ENCODE data around the gene HBEGF. TPM values are rescaled to one million over a fixed set of nuclear protein-coding genes. Genes with fewer than 3 reads are reported as not detected.

HBEGF gene
- total RNA-seq, 2 donors from 2014 or later = 1.4 to 2.1 TPM

GRCh38 chr5:140342896-140343295, 3.5 kb downstream of the HBEGF start:
- 60 to 74% methylated on average over 1 of the region's 1 CpG for WGBS, 2 experiments (ENCODE audit: insufficient coverage in 1 of 2, insufficient read length in 1 of 2)
- Mint-ChIP-seq H3K4me1 (peaks cover 11% of the 10 kb centered on the region), H3K27me3 (ENCODE audit: insufficient read depth) (peaks cover 12% of the 10 kb centered on the region), H3K9me3 (no peaks in the 10 kb centered on the region), H3K27ac (no peak overlapping the region), H3K4me3 (no peak overlapping the region), H3K36me3 (ENCODE audit: low read depth) (no peaks in the 10 kb centered on the region)
- no peaks in the 10 kb centered on the region for H3K9me3 ChIP-seq (ENCODE audit: control insufficient read depth, low read length)
- DNase-seq = no peak
- peaks cover 12% of the 10 kb centered on the region for H3K27me3 ChIP-seq (ENCODE audit: control insufficient read depth, insufficient read depth, low read length, poor library complexity, severe bottlenecking)
- no peak overlapping the region for H3K4me3 ChIP-seq (ENCODE audit: low read length)
- H3K4me1 ChIP-seq (ENCODE audit: control insufficient read depth, insufficient read depth, low read length) = no peaks in the 10 kb centered on the region
- no peak for TF ChIP-seq CTCF (conservative IDR thresholded peaks at IDR 0.05)
- H3K36me3 ChIP-seq (ENCODE audit: control insufficient read depth, insufficient read depth, low read length) = peaks cover 3% of the 10 kb centered on the region
- no peak overlapping the region for H3K9ac ChIP-seq (ENCODE audit: extremely low read depth, low read length, poor library complexity, severe bottlenecking)
- no peak overlapping the region for H3K27ac ChIP-seq (ENCODE audit: low read depth, low read length)

- Histone ChIP-seq H3K36me3 (ENCODE audit: control insufficient read depth, insufficient read depth, low read length) (peaks cover 3% of the 10 kb centered on the region), H3K4me1 (ENCODE audit: control insufficient read depth, insufficient read depth, low read length) (no peaks in the 10 kb centered on the region), H3K4me3 (ENCODE audit: low read length) (no peak overlapping the region), H3K9ac (ENCODE audit: extremely low read depth, low read length, poor library complexity, severe bottlenecking) (no peak overlapping the region), H3K27me3 (ENCODE audit: control insufficient read depth, insufficient read depth, low read length, poor library complexity, severe bottlenecking) (peaks cover 12% of the 10 kb centered on the region), H3K27ac (ENCODE audit: low read depth, low read length) (no peak overlapping the region), H3K9me3 (ENCODE audit: control insufficient read depth, low read length) (no peaks in the 10 kb centered on the region)
- no peak overlapping the region for H3K4me3 Mint-ChIP-seq
- no peak for DNase-seq
- H3K9me3 Mint-ChIP-seq = no peaks in the 10 kb centered on the region
- peaks cover 12% of the 10 kb centered on the region for H3K27me3 Mint-ChIP-seq (ENCODE audit: insufficient read depth)
- H3K36me3 Mint-ChIP-seq (ENCODE audit: low read depth) = no peaks in the 10 kb centered on the region
- no peak for TF ChIP-seq CTCF (conservative IDR thresholded peaks at IDR 0.05)
- 86 to 94% methylated on average over 2 to 5 of the region's 6 CpGs for WGBS, 2 experiments (ENCODE audit: insufficient coverage in 1 of 2, insufficient read length in 1 of 2)
- H3K4me1 Mint-ChIP-seq = peaks cover 11% of the 10 kb centered on the region
- no peak overlapping the region for H3K27ac Mint-ChIP-seq
These were observed 4.1 kb downstream of the HBEGF start for GRCh38 chr5:140342287-140342686.

GRCh38 chr5:140341591-140341990, 4.8 kb downstream of the HBEGF start:
- Mint-ChIP-seq H3K27me3 (ENCODE audit: insufficient read depth) (peaks cover 12% of the 10 kb centered on the region), H3K27ac (no peak overlapping the region), H3K4me1 (peaks cover 7% of the 10 kb centered on the region), H3K4me3 (no peak overlapping the region), H3K36me3 (ENCODE audit: low read depth) (no peaks in the 10 kb centered on the region), H3K9me3 (no peaks in the 10 kb centered on the region)
- Histone ChIP-seq H3K4me1 (ENCODE audit: control insufficient read depth, insufficient read depth, low read length) (no peaks in the 10 kb centered on the region), H3K36me3 (ENCODE audit: control insufficient read depth, insufficient read depth, low read length) (peaks cover 3% of the 10 kb centered on the region), H3K27me3 (ENCODE audit: control insufficient read depth, insufficient read depth, low read length, poor library complexity, severe bottlenecking) (peaks cover 12% of the 10 kb centered on the region), H3K4me3 (ENCODE audit: low read length) (no peak overlapping the region), H3K9ac (ENCODE audit: extremely low read depth, low read length, poor library complexity, severe bottlenecking) (no peak overlapping the region), H3K27ac (ENCODE audit: low read depth, low read length) (no peak overlapping the region), H3K9me3 (ENCODE audit: control insufficient read depth, low read length) (no peaks in the 10 kb centered on the region)
- TF ChIP-seq CTCF (conservative IDR thresholded peaks at IDR 0.05) = no peak
- DNase-seq = no peak
- 79 to 100% methylated on average over 2 to 5 of the region's 5 CpGs for WGBS, 2 experiments (ENCODE audit: insufficient coverage in 1 of 2, insufficient read length in 1 of 2)
